Mesenchymal stem cell (in vitro differentiated cells and primary cell): Measurements from ENCODE around the gene CADM1.

Experiments
- DNase-seq: peaks from one replicate; pipeline ENCODE4 v3.0.0-alpha.2; 2013
- H2AFZ ChIP-seq: one replicate; pipeline ENCODE4 v1.6.1; 2013; ENCODE audit warnings: low read depth, mild to moderate bottlenecking, control low read depth, inconsistent platforms, low read length, moderate library complexity
- H2AK5ac ChIP-seq: 2 replicates; pipeline ENCODE4 v1.6.1; 2013; ENCODE audit warnings: low read length, moderate library complexity, mild to moderate bottlenecking, inconsistent platforms; ENCODE audit not compliant: severe bottlenecking
- H2BK120ac ChIP-seq: one replicate; pipeline ENCODE4 v1.6.1; 2013; ENCODE audit warnings: low read depth, mild to moderate bottlenecking, inconsistent platforms, low read length, moderate library complexity
- H2BK12ac ChIP-seq, 2 experiments: one replicate each; pipeline ENCODE4 v1.6.1; 2013; ENCODE audit warnings: inconsistent platforms in 2 of 2, low read length in 2 of 2, mild to moderate bottlenecking in 2 of 2, moderate library complexity in 2 of 2, control low read depth in 1 of 2
- H2BK15ac ChIP-seq: one replicate; pipeline ENCODE4 v1.6.1; 2013; ENCODE audit warnings: mild to moderate bottlenecking, low read depth, inconsistent platforms; ENCODE audit not compliant: poor library complexity, severe bottlenecking
- H2BK5ac ChIP-seq: 2 replicates; pipeline ENCODE4 v1.6.1; 2013; ENCODE audit warnings: low read depth, mild to moderate bottlenecking, low read length, control low read depth, inconsistent platforms; ENCODE audit not compliant: poor library complexity, severe bottlenecking
- H3K14ac ChIP-seq, 2 experiments: one replicate each; pipeline ENCODE4 v1.6.1; 2013; ENCODE audit warnings: inconsistent platforms in 2 of 2, low read length in 2 of 2, control low read depth in 1 of 2, mild to moderate bottlenecking in 1 of 2, moderate library complexity in 1 of 2
- H3K18ac ChIP-seq, 2 experiments: one replicate each; pipeline ENCODE4 v1.6.1; 2013; ENCODE audit warnings: inconsistent platforms in 2 of 2, low read length in 2 of 2, control low read depth in 1 of 2, low read depth in 1 of 2, mild to moderate bottlenecking in 1 of 2
- H3K23ac ChIP-seq, 2 experiments: one replicate each; pipeline ENCODE4 v1.6.1; 2013; ENCODE audit warnings: inconsistent platforms in 2 of 2, low read length in 2 of 2, mild to moderate bottlenecking in 2 of 2, moderate library complexity in 2 of 2, control low read depth in 1 of 2
- H3K27ac ChIP-seq: 2 replicates; pipeline ENCODE4 v1.5.1; 2013; ENCODE audit warnings: mild to moderate bottlenecking, moderate library complexity, low read length, control low read depth, inconsistent platforms; ENCODE audit not compliant: poor library complexity, severe bottlenecking
- H3K27me3 ChIP-seq, 2 experiments: 2 replicates each; pipeline versions ENCODE4 v1.6.1 to v1.7.0; 2013; ENCODE audit warnings: low read length in 2 of 2, mild to moderate bottlenecking in 2 of 2, moderate library complexity in 2 of 2, control low read depth in 1 of 2, inconsistent platforms in 1 of 2; ENCODE audit not compliant: control insufficient read depth in 1 of 2, insufficient read depth in 1 of 2
- H3K36me3 ChIP-seq, 2 experiments: 2 replicates each; pipeline versions ENCODE4 v1.6.1 to v1.7.0; 2013; ENCODE audit warnings: low read length in 2 of 2, control low read depth in 1 of 2, inconsistent platforms in 1 of 2, low read depth in 1 of 2, mild to moderate bottlenecking in 1 of 2; ENCODE audit not compliant: insufficient read depth in 2 of 2, control insufficient read depth in 1 of 2
- H3K4ac ChIP-seq, 2 experiments: one replicate each; pipeline ENCODE4 v1.6.1; 2013; ENCODE audit warnings: inconsistent platforms in 2 of 2, low read length in 2 of 2, mild to moderate bottlenecking in 2 of 2, moderate library complexity in 2 of 2, control low read depth in 1 of 2, low read depth in 1 of 2
- H3K4me1 ChIP-seq: 2 replicates; pipeline ENCODE4 v1.6.1; 2013; ENCODE audit warnings: low read depth, low read length, control low read depth; ENCODE audit not compliant: control insufficient read depth, insufficient read depth
- H3K4me2 ChIP-seq: 2 replicates; pipeline ENCODE4 v1.6.1; 2013; ENCODE audit warnings: low read length, mild to moderate bottlenecking, inconsistent platforms; ENCODE audit not compliant: poor library complexity, severe bottlenecking
- H3K4me3 ChIP-seq, 2 experiments: 2 replicates each; pipeline versions ENCODE4 v1.5.1 to v1.7.0; 2013; ENCODE audit warnings: low read length in 2 of 2, mild to moderate bottlenecking in 2 of 2, control low read depth in 1 of 2, low read depth in 1 of 2; ENCODE audit not compliant: insufficient read depth in 1 of 2
- H3K79me1 ChIP-seq: replicated peaks from 2 replicates; pipeline ENCODE4 v1.6.1; 2013; ENCODE audit warnings: mild to moderate bottlenecking, control low read depth, low read length, inconsistent platforms; ENCODE audit not compliant: poor library complexity, severe bottlenecking
- H3K9ac ChIP-seq: 2 replicates; pipeline ENCODE4 v1.7.0; 2013; ENCODE audit warnings: mild to moderate bottlenecking, low read length, moderate library complexity
- H3K9me3 ChIP-seq: 2 replicates; pipeline ENCODE4 v1.7.0; 2013; ENCODE audit warnings: mild to moderate bottlenecking, low read length; ENCODE audit not compliant: control insufficient read depth
- H4K8ac ChIP-seq: one replicate; pipeline ENCODE4 v1.6.1; 2013; ENCODE audit warnings: inconsistent platforms, mild to moderate bottlenecking, low read length, moderate library complexity
- H4K91ac ChIP-seq: one replicate; pipeline ENCODE4 v1.6.1; 2013; ENCODE audit warnings: mild to moderate bottlenecking, low read length, inconsistent platforms
- WGBS: methylation state at CpG from one replicate; pipeline ENCODE4 v1.1.7; 2013; ENCODE audit warnings: mixed read lengths; 5-methylcytosine and 5-hydroxymethylcytosine counted together

CADM1 gene

GRCh38 chr11:115523727-115524399 is 19.6 kb upstream of the CADM1 start:
- Histone ChIP-seq H2BK5ac (no peak overlapping the region), H3K9me3 (no peaks in the 10 kb centered on the region), H3K18ac (no peak overlapping the region), H3K4me2 (no peak overlapping the region), H3K27ac (no peak overlapping the region), H2AFZ (no peak overlapping the region), H3K4me1 (peaks cover 4% of the 10 kb centered on the region), H3K27me3 (peaks cover 8 to 14% of the 10 kb centered on the region in 2 experiments), H3K23ac (no peak overlapping the region), H2AK5ac (no peak overlapping the region), H3K14ac (no peak overlapping the region), H2BK15ac (no peak overlapping the region), H3K4ac (no peak overlapping the region), H3K79me1 (no peaks in the 10 kb centered on the region), H2BK12ac (no peak overlapping the region), H3K36me3 (no peaks in the 10 kb centered on the region), H2BK120ac (no peak overlapping the region), H4K91ac (no peak overlapping the region), H3K9ac (no peak overlapping the region), H4K8ac (no peak overlapping the region), H3K4me3 (no peak overlapping the region)
- WGBS, result 92% methylated on average over 2 of the region's 2 CpGs
- DNase-seq, result no peak

DNA sequence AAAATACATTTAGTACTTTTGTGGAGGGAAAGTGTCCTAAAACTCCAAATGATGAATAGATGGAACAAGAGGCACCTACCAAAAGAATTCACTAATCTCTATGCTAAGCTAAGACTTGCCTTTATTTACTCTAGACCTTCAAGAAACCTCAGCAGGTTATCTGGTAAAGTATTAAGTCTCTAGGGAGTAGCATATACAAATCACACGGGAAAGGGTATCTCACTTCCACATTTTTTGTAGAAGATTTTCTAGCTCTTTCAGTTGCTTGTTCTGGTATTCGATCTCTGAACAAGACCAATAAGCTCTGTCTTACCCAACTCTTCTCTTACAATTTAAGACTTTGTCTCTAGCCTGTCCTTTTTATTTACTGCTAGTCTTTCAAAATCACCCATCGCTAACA is 18.1 kb upstream of the CADM1 start:
- Histone ChIP-seq H2BK5ac (no peak overlapping the region), H2BK15ac (no peak overlapping the region), H3K23ac (no peak overlapping the region), H3K9ac (no peak overlapping the region), H3K9me3 (no peaks in the 10 kb centered on the region), H3K4ac (no peak overlapping the region), H3K27me3 (peaks cover 5 to 12% of the 10 kb centered on the region in 2 experiments), H4K8ac (no peak overlapping the region), H2AK5ac (no peak overlapping the region), H3K27ac (no peak overlapping the region), H3K79me1 (no peaks in the 10 kb centered on the region), H3K14ac (no peak overlapping the region), H4K91ac (no peak overlapping the region), H2AFZ (no peak overlapping the region), H3K18ac (no peak overlapping the region), H2BK120ac (no peak overlapping the region), H3K4me2 (no peak overlapping the region), H2BK12ac (no peak overlapping the region), H3K4me1 (peaks cover 4% of the 10 kb centered on the region), H3K36me3 (no peaks in the 10 kb centered on the region), H3K4me3 (no peak overlapping the region)
- DNase-seq, result no peak
- 61% methylated on average over 2 of the region's 3 CpGs for WGBS

DNA sequence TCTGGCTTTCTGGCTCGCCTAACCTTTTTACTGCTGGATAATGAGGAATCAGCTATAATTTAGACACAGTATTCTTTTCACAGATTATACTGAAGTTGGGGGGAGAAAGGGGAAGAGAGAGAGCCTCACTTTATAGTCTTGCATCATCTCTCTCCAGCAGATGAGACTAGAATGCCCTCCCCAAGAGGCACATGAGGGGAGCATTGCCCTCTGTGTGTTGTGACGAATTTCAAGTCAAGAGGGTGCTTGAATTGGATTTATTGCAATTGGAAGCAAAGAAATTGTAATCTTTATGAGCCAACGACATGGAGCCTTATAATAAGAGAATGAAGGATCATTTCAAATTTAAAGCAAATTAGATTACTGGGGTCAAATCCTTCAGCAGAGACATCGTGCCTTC is 17.6 kb upstream of the CADM1 start:
- Histone ChIP-seq H3K18ac (no peak overlapping the region), H2BK120ac (no peak overlapping the region), H3K4me1 (peaks cover 4% of the 10 kb centered on the region), H2AK5ac (no peak overlapping the region), H3K23ac (no peak overlapping the region), H3K9ac (no peak overlapping the region), H2AFZ (no peak overlapping the region), H3K27me3 (peaks cover 5 to 12% of the 10 kb centered on the region in 2 experiments), H3K79me1 (no peaks in the 10 kb centered on the region), H3K4ac (no peak overlapping the region), H3K4me3 (no peak overlapping the region), H3K9me3 (no peaks in the 10 kb centered on the region), H3K14ac (no peak overlapping the region), H3K36me3 (no peaks in the 10 kb centered on the region), H2BK15ac (no peak overlapping the region), H2BK12ac (no peak overlapping the region), H4K8ac (no peak overlapping the region), H3K4me2 (no peak overlapping the region), H4K91ac (no peak overlapping the region), H3K27ac (no peak overlapping the region), H2BK5ac (no peak overlapping the region)
- DNase-seq, result no peak
- WGBS, result 78% methylated on average over 1 of the region's 4 CpGs

DNA sequence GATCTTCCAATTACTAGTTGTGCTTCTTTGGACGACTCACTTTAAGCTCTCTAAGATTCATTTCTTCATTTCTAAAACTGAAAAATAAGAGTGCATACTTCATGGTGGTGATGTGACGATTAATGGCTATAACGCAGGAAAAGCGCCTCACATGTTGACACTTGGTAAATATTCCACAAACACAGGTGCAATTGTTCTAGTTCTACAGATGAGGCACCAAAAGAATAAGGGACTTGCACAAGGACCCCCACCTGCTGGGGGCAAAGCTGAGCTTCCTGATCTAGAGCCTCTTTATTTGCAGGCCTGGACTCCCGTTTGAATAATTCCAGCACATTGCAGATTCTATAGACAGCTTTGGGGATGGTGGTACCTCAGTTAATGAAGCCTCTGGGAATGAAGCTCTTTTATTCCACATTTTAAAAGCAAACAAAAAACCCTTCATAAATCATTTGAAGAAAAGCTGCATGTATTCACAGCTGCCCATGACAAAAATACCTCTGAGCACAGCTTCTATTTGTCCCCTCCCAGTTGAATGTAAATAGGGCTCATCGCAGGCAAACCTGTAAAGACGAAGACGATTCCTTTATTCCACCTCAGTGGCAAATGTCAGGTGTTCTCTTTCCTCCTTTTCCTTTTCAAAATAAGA is 14.9 kb upstream of the CADM1 start:
- no peaks in the 10 kb centered on the region for H3K9me3 ChIP-seq
- H3K14ac ChIP-seq, result no peak overlapping the region
- H3K27me3 ChIP-seq, result peaks cover 3 to 12% of the 10 kb centered on the region in 2 experiments
- H3K18ac ChIP-seq, result no peak overlapping the region
- H2BK5ac ChIP-seq, result no peak overlapping the region
- no peak overlapping the region for H4K8ac ChIP-seq
- H3K27ac ChIP-seq, result no peak overlapping the region
- H4K91ac ChIP-seq, result no peak overlapping the region
- no peak overlapping the region for H3K4me3 ChIP-seq
- no peak overlapping the region for H3K9ac ChIP-seq
- H3K4ac ChIP-seq, result no peak overlapping the region
- H3K23ac ChIP-seq, result no peak overlapping the region
- no peak for DNase-seq
- no peak overlapping the region for H2BK12ac ChIP-seq
- H2AFZ ChIP-seq, result no peak overlapping the region
- 87% methylated on average over 6 of the region's 8 CpGs for WGBS
- H2BK120ac ChIP-seq, result no peak overlapping the region
- no peak overlapping the region for H3K4me2 ChIP-seq
- H3K4me1 ChIP-seq, result no peaks in the 10 kb centered on the region
- H2BK15ac ChIP-seq, result no peak overlapping the region
- H2AK5ac ChIP-seq, result no peak overlapping the region
- H3K36me3 ChIP-seq, result no peaks in the 10 kb centered on the region
- no peaks in the 10 kb centered on the region for H3K79me1 ChIP-seq
